Prostate gland (tissue), 2 donors: ENCODE measurements around the gene KLK8.

Source experiments
- POLR2A ChIP-seq: fragments of 450-650 bp; IDR thresholded peaks from one replicate; pipeline ENCODE4 v1.6.1; 2016; ENCODE audit warnings: antibody characterized with exemption, mild to moderate bottlenecking
- TF ChIP-seq, protein P1 (sequence below), 4 experiments: fragments of 200-600 bp in 2 of 4; fragments of 450-650 bp in 2 of 4; sonication (generic) in 2 of 4; IDR thresholded peaks; 1 replicate in 3 of 4; 2 replicates in 1 of 4; pipeline ENCODE4 v1.5.1; 2016 to 2019; ENCODE audit warnings: antibody characterized with exemption in 4 of 4, mild to moderate bottlenecking in 2 of 4, moderate library complexity in 2 of 4

DNA sequence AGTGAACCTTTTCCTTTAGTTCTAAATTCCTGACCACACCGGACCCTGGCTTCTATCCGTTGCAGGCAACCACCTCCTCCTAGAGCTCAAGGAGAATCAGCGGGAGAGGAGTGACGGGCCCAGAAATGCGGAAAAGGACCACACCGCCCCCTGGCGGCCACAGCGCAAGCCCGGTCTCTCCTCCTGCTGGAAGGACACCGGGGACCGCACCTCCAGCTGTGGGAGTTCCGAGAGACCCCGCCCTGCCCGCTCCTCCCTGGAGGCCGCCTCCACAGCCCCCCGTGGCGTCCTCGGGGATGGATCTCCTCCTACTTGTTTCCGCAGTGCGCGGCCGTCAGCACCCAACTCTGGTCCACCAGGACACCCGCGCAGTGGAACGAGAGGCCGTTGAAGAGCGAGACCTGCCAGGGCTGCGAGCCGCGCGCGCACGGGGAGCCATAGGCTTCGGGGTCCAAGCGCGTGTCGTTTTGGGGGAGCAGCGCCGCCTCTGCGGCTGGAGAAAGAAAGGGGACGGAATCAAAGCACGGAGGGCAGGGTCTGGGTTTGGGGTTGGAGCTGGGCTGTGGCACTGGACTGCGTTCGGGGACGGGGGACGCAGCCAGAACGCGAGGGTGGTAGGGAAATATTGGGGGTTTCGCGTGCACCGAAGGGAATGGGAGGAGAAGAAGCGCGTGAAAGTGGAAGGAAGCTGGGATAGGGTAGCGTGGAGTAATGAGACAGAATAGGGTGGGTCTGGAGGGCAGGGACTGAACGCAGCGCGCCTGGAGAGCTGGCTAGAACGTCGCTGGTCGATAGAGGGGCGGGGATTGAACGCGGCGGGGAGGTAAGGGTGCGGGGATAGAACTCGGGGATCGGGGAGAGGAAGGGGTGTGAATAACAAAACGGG is 15.6 kb upstream of the KLK8 start:
- TF ChIP-seq, protein P1, sequence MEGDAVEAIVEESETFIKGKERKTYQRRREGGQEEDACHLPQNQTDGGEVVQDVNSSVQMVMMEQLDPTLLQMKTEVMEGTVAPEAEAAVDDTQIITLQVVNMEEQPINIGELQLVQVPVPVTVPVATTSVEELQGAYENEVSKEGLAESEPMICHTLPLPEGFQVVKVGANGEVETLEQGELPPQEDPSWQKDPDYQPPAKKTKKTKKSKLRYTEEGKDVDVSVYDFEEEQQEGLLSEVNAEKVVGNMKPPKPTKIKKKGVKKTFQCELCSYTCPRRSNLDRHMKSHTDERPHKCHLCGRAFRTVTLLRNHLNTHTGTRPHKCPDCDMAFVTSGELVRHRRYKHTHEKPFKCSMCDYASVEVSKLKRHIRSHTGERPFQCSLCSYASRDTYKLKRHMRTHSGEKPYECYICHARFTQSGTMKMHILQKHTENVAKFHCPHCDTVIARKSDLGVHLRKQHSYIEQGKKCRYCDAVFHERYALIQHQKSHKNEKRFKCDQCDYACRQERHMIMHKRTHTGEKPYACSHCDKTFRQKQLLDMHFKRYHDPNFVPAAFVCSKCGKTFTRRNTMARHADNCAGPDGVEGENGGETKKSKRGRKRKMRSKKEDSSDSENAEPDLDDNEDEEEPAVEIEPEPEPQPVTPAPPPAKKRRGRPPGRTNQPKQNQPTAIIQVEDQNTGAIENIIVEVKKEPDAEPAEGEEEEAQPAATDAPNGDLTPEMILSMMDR (IDR thresholded peaks at IDR 0.05) = peak; percentile 65 to 94 (median 84)
- TF ChIP-seq POLR2A = no peak
